H1 (cell line): ENCODE results near the gene ENDOG. TPM values are rescaled to one million over a fixed set of nuclear protein-coding genes. Genes with fewer than 3 reads are reported as not detected.

Source experiments
- ATF3 ChIP-seq: IDR thresholded peaks from 2 replicates; pipeline ENCODE4 v1.6.1; 2011; ENCODE audit warnings: low read depth, mild to moderate bottlenecking, low read length; ENCODE audit not compliant: insufficient read depth
- CBX8 ChIP-seq: fragments of 300-800, 300-1000 bp; sonication (generic); IDR thresholded peaks from 2 replicates; pipeline ENCODE4 v1.7.1; 2016; ENCODE audit warnings: low read depth, low read length, borderline replicate concordance
- CHD7 ChIP-seq: fragments of 300-600 bp; sonication (generic); IDR thresholded peaks from 2 replicates; pipeline ENCODE4 v1.7.1; 2012; ENCODE audit warnings: low read length, moderate library complexity, mild to moderate bottlenecking, inconsistent platforms; ENCODE audit not compliant: insufficient replicate concordance
- FOSL1 ChIP-seq: IDR thresholded peaks from 2 replicates; pipeline ENCODE4 v1.6.1; 2011; ENCODE audit warnings: mild to moderate bottlenecking, low read depth, low read length, moderate library complexity; ENCODE audit not compliant: insufficient read depth
- KDM5A ChIP-seq: fragments of 200-600 bp; IDR thresholded peaks from 2 replicates; pipeline ENCODE4 v1.7.1; 2012; ENCODE audit warnings: mild to moderate bottlenecking, low read length, inconsistent platforms, mixed read lengths
- POLR2AphosphoS5 ChIP-seq: IDR thresholded peaks from 2 replicates; pipeline ENCODE4 v1.6.1; 2011; ENCODE audit warnings: low read depth, low read length
- RXRA ChIP-seq: IDR thresholded peaks from 2 replicates; pipeline ENCODE4 v1.6.1; 2011; ENCODE audit warnings: low read depth, mild to moderate bottlenecking, low read length, moderate library complexity; ENCODE audit not compliant: insufficient read depth
- YY1 ChIP-seq: IDR thresholded peaks from 2 replicates; pipeline ENCODE4 v1.6.1; 2011; ENCODE audit warnings: low read depth, mild to moderate bottlenecking, low read length
- polyA plus RNA-seq, 7 experiments: library from polyadenylated mRNA; depleted of rRNA in 3 of 7; stranded (reverse) in 5 of 7; unstranded in 2 of 7; fragments of >200 nt in 5 of 7; fragments of 200-250 nt in 2 of 7; gene quantifications; 1 replicate in 5 of 7; 2 replicates in 1 of 7; 4 replicates in 1 of 7; pipeline versions ENCODE4 v1.2.1 to v1.2.3, GENCODE V29; 2011 to 2013; ENCODE audit warnings: missing spikeins in 2 of 7, mixed read lengths in 2 of 7
- total RNA-seq: library from RNA; stranded (reverse); fragmentation: NEBNext Ultra II Directional; extraction: Animal tissue kit (Norgen Biotek cat#: 25700); gene quantifications from 2 replicates; pipeline ENCODE4 v1.2.1, GENCODE V29; 2021

The ENDOG gene
- total and polyA plus RNA-seq, 2 of the 8 experiments (the other 6 are each of a cell fraction or from before 2014, with no cell fraction given), result 17.5 to 23.4 TPM

- TF ChIP-seq CBX8 (no peak), YY1 (no peak), CHD7 (no peak), FOSL1 (no peak), RXRA (no peak), POLR2AphosphoS5 (no peak), KDM5A (no peak), ATF3 (no peak)
Measured at GRCh38 chr9:128835246-128836210, 17.2 kb downstream of the ENDOG start (continued).
